GM18517 (cell line): Measurements from ENCODE around the gene SEMG1.

Experiments used
- ATAC-seq: cut with Tn5 transposase; IDR thresholded peaks from one replicate; pipeline ENCODE4 v1.9.1; 2021; ENCODE audit warnings: mild to moderate bottlenecking, moderate library complexity; ENCODE audit not compliant: unreplicated experiment

SEMG1 gene

GRCh38 chr20:45206725-45207124, at the start of gene SEMG1:
SEMG1 (plus strand) TSS chr20:45207033; CDS start chr20:45207054, 21 bp downstream.
- ATAC-seq = no peak

- no peak for ATAC-seq
Measured at GRCh38 chr20:45157962-45158361, 48.9 kb upstream of the SEMG1 start.

- ATAC-seq = no peak
Measured at GRCh38 chr20:45163083-45163803, 43.6 kb upstream of the SEMG1 start.

GRCh38 chr20:45164906-45165305, 41.9 kb upstream of the SEMG1 start:
- ATAC-seq = no peak

- ATAC-seq = no peak
Measured at GRCh38 chr20:45173522-45173921, 33.3 kb upstream of the SEMG1 start.

GRCh38 chr20:45174434-45175364, 32.1 kb upstream of the SEMG1 start, which contains the start of gene PI3:
PI3 (plus strand) TSS chr20:45174902; CDS start chr20:45174923, 21 bp downstream.
- no peak for ATAC-seq

- no peak for ATAC-seq
Measured at GRCh38 chr20:45176526-45177267, 30.1 kb upstream of the SEMG1 start.

- no peak for ATAC-seq
Measured at GRCh38 chr20:45179166-45179565, 27.7 kb upstream of the SEMG1 start.

GRCh38 chr20:45181639-45182038, 25.2 kb upstream of the SEMG1 start:
- no peak for ATAC-seq

- ATAC-seq = no peak
Measured at GRCh38 chr20:45183084-45183483, 23.7 kb upstream of the SEMG1 start.

- no peak for ATAC-seq
Measured at GRCh38 chr20:45187693-45188092, 19.1 kb upstream of the SEMG1 start.

- no peak for ATAC-seq
Measured at GRCh38 chr20:45189067-45189609, 17.7 kb upstream of the SEMG1 start.

- no peak for ATAC-seq
Measured at GRCh38 chr20:45189861-45190260, 17.0 kb upstream of the SEMG1 start.

- ATAC-seq = no peak
Measured at GRCh38 chr20:45191926-45192325, 14.9 kb upstream of the SEMG1 start.

GRCh38 chr20:45193331-45193730, 13.5 kb upstream of the SEMG1 start:
- ATAC-seq = no peak

GRCh38 chr20:45209924-45210323, 3.1 kb downstream of the SEMG1 start:
- no peak for ATAC-seq

- ATAC-seq = no peak
Measured at GRCh38 chr20:45211569-45212474, 5.0 kb downstream of the SEMG1 start.

- ATAC-seq = no peak
Measured at GRCh38 chr20:45212836-45213235, 6.0 kb downstream of the SEMG1 start.

GRCh38 chr20:45218124-45218523, 11.3 kb downstream of the SEMG1 start:
- ATAC-seq = no peak

- ATAC-seq = no peak
Measured at GRCh38 chr20:45218636-45219035, 11.8 kb downstream of the SEMG1 start.
